Upper lobe of left lung (tissue), 6 donors: ENCODE data around the gene HSD17B10. TPM values are rescaled to one million over a fixed set of nuclear protein-coding genes. Genes with fewer than 3 reads are reported as not detected.

Experiments
- ATAC-seq, 2 donors: fragments of 200-7000 bp; cut with Tn5 transposase; one replicate each; pipeline ENCODE4 v1.9.1; 2022; ENCODE audit warnings: mild to moderate bottlenecking in 2 of 2, moderate library complexity in 2 of 2; ENCODE audit not compliant: low FRiP score in 2 of 2
- DNase-seq, 2 donors: peaks; one replicate each; pipeline ENCODE4 v3.0.0-alpha.2; 2019 to 2020
- H3K27ac ChIP-seq, 4 donors: fragments of 200-600 bp; sonication (generic); one replicate each; pipeline ENCODE4 v1.5.1; 2016 to 2019
- H3K27me3 ChIP-seq, 4 donors: fragments of 200-600 bp; sonication (generic); one replicate each; pipeline ENCODE4 v1.5.1; 2017 to 2019
- H3K36me3 ChIP-seq, 4 donors: fragments of 200-600 bp; sonication (generic); one replicate each; pipeline ENCODE4 v1.5.1; 2016 to 2019
- H3K4me1 ChIP-seq, 4 donors: fragments of 200-600 bp; sonication (generic); one replicate each; pipeline ENCODE4 v1.5.1; 2018 to 2019
- H3K4me3 ChIP-seq, 4 donors: fragments of 200-600 bp; sonication (generic); one replicate each; pipeline ENCODE4 v1.5.1; 2017 to 2019; ENCODE audit warnings: mild to moderate bottlenecking in 2 of 4, moderate library complexity in 1 of 4
- H3K9me3 ChIP-seq, 4 donors: fragments of 200-600 bp; sonication (generic); one replicate each; pipeline ENCODE4 v1.5.1; 2018 to 2019
- EP300 ChIP-seq, 4 donors: sonication (generic); formaldehyde crosslinking; IDR thresholded peaks; one replicate each; pipeline ENCODE4 v1.5.1; 2017; ENCODE audit warnings: antibody characterized with exemption in 4 of 4, control low read depth in 2 of 4
- POLR2A ChIP-seq, 4 donors: fragments of 450-650 bp; IDR thresholded peaks; one replicate each; pipeline ENCODE4 v1.5.1; 2016 to 2017; ENCODE audit warnings: antibody characterized with exemption in 4 of 4, mild to moderate bottlenecking in 2 of 4
- POLR2AphosphoS5 ChIP-seq, 2 donors: sonication (generic); formaldehyde crosslinking; IDR thresholded peaks; one replicate each; pipeline ENCODE4 v1.5.1; 2017; ENCODE audit warnings: antibody characterized with exemption in 2 of 2
- WGBS, 2 donors: methylation state at CpG; one replicate each; pipeline ENCODE4 v1.1.5; 2017 to 2018; 5-methylcytosine and 5-hydroxymethylcytosine counted together
- total RNA-seq, 6 donors: library from RNA; depleted of rRNA in 4 of 6; stranded (reverse); fragments of >200 nt in 4 of 6; gene quantifications; one replicate each; pipeline versions ENCODE4 v1.1.0 to v1.2.1, GENCODE V29; 2016 to 2021
- TF ChIP-seq, protein P1 (sequence below), 6 experiments: fragments of 450-650 bp in 4 of 6; fragments of 200-600 bp in 2 of 6; sonication (generic) in 2 of 6; IDR thresholded peaks; one replicate each; pipeline ENCODE4 v1.5.1; 2016 to 2019; ENCODE audit warnings: antibody characterized with exemption in 6 of 6
- donor health status: DM: no; HTN: no; CAD: no; lungs with moderate emphysema.
- donor health status: DM: no; HTN: yes; CAD: no; lungs with severe emphysema.

The HSD17B10 gene
- total RNA-seq, 6 donors from 2014 or later: 7.3 to 71.3 (median 45.3) TPM

DNA sequence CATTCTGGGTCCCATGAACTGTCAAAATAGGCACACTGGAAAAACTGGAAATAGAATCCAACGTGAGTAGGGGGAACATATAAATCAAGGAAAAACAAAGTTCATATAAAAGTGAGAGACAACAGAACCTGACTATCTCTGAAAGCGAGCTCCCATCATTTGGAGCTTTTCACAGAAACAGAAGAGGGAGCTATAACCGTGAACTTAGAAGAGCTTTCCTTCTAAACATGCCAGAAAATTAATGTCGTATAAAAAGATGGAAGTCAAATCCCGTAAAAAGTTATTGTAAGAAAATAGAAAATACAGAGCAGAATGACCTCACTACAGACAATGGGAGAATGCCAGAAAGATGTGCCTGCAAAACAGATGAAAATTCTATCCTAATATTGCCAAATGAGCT lies 23.9 kb upstream of the HSD17B10 start:
- H3K36me3 ChIP-seq: no peaks in the 10 kb centered on the region
- 37 to 38% methylated on average over 5 of the region's 5 CpGs for WGBS, 2 donors

DNA sequence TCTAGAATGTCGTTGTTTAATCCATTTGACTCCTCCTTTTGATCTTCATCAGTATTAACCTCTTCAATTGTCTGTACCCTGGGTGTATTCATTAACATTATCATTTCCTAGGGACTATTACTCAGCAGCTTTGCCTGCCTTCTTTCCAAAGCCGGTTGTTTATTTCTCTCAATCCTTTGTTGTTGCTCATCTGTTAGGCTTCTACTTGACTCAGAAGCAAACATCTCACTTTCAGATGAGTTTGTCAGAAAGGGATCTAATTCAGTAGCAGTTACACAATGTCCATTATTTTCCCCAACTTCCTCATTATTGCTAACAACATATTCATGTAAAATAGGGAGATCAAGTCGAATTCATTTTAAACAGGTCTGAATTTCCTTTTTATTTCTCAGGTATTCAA lies 22.1 kb upstream of the HSD17B10 start:
- H3K36me3 ChIP-seq: no peaks in the 10 kb centered on the region
- ATAC-seq (no peak), DNase-seq (no peak)
- no peak overlapping the region for H3K27ac ChIP-seq
- H3K9me3 ChIP-seq: no peaks in the 10 kb centered on the region
- 42 to 47% methylated on average over 3 of the region's 3 CpGs for WGBS, 2 donors
- H3K4me1 ChIP-seq: no peaks in the 10 kb centered on the region
- TF ChIP-seq EP300 (IDR thresholded peaks at IDR 0.05) (no peak), POLR2AphosphoS5 (IDR thresholded peaks at IDR 0.05) (no peak), POLR2A (IDR thresholded peaks at IDR 0.05) (no peak)
- TF ChIP-seq, protein P1, sequence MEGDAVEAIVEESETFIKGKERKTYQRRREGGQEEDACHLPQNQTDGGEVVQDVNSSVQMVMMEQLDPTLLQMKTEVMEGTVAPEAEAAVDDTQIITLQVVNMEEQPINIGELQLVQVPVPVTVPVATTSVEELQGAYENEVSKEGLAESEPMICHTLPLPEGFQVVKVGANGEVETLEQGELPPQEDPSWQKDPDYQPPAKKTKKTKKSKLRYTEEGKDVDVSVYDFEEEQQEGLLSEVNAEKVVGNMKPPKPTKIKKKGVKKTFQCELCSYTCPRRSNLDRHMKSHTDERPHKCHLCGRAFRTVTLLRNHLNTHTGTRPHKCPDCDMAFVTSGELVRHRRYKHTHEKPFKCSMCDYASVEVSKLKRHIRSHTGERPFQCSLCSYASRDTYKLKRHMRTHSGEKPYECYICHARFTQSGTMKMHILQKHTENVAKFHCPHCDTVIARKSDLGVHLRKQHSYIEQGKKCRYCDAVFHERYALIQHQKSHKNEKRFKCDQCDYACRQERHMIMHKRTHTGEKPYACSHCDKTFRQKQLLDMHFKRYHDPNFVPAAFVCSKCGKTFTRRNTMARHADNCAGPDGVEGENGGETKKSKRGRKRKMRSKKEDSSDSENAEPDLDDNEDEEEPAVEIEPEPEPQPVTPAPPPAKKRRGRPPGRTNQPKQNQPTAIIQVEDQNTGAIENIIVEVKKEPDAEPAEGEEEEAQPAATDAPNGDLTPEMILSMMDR (IDR thresholded peaks at IDR 0.05): no peak
- no peaks in the 10 kb centered on the region for H3K27me3 ChIP-seq
- no peak overlapping the region for H3K4me3 ChIP-seq

More for the DNA sequence above, 23.9 kb upstream of the HSD17B10 start:
- DNase-seq: no peak
- no peak overlapping the region for H3K27ac ChIP-seq
- H3K27me3 ChIP-seq: no peaks in the 10 kb centered on the region
- no peaks in the 10 kb centered on the region for H3K9me3 ChIP-seq
- no peak overlapping the region for H3K4me3 ChIP-seq
- no peak for TF ChIP-seq EP300 (IDR thresholded peaks at IDR 0.05)
- no peak for ATAC-seq
- no peaks in the 10 kb centered on the region for H3K4me1 ChIP-seq

DNA sequence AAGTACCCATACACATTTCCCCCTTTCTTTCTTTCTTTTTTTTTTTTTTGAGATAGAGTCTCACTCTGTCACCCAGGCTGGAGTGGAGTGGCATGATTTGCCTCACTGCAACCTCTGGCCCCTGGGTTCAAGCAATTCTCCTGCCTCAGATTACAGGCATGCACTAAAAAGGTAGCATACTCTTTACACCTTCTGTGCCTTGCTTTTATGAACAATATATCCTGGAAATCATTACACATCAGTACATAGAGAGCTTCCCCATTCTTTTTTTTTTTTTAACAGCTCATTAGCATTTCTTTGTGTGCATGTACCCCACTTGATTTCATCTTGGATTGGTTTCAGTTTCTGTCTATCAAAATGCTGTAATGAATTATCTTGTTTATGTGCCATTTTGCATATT lies 18.6 kb upstream of the HSD17B10 start:
- no peak for ATAC-seq
- no peak for TF ChIP-seq EP300 (IDR thresholded peaks at IDR 0.05)
- no peak for TF ChIP-seq POLR2AphosphoS5 (IDR thresholded peaks at IDR 0.05)
- TF ChIP-seq, protein P1 (IDR thresholded peaks at IDR 0.05): no peak
- no peak for TF ChIP-seq POLR2A (IDR thresholded peaks at IDR 0.05)
- no peaks in the 10 kb centered on the region for H3K9me3 ChIP-seq

DNA sequence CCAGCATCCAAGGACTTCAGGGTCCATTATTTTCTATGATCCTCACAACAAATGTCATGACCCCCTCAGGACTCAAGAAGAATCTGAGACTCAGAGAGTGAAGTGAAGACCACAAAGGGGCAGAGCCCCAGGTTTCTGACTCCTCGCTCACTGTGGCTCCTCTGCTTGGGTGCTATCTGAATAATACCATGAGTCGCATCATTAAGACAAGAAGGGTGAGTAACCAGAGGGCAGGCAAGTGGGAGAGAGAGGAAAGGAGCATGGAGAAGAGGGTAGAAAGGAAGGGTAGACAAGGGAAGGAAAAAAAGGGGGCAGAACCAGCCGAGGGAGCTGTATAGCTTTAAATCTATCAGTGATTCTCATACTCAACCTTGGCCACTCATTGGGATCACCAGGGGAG lies 15.5 kb upstream of the HSD17B10 start:
- no peak for TF ChIP-seq EP300 (IDR thresholded peaks at IDR 0.05)
- Histone ChIP-seq H3K4me1 (no peaks in the 10 kb centered on the region), H3K9me3 (no peaks in the 10 kb centered on the region), H3K4me3 (no peak overlapping the region), H3K36me3 (no peaks in the 10 kb centered on the region), H3K27ac (no peak overlapping the region), H3K27me3 (no peaks in the 10 kb centered on the region)
- ATAC-seq (no peak), DNase-seq (no peak)
- 83 to 93% methylated on average over 3 of the region's 3 CpGs for WGBS, 2 donors

More for the DNA sequence above, 18.6 kb upstream of the HSD17B10 start:
- no peak overlapping the region for H3K4me3 ChIP-seq
- no peaks in the 10 kb centered on the region for H3K27me3 ChIP-seq
- no peaks in the 10 kb centered on the region for H3K36me3 ChIP-seq
- H3K27ac ChIP-seq: no peak overlapping the region
- DNase-seq: no peak
- no peaks in the 10 kb centered on the region for H3K4me1 ChIP-seq

DNA sequence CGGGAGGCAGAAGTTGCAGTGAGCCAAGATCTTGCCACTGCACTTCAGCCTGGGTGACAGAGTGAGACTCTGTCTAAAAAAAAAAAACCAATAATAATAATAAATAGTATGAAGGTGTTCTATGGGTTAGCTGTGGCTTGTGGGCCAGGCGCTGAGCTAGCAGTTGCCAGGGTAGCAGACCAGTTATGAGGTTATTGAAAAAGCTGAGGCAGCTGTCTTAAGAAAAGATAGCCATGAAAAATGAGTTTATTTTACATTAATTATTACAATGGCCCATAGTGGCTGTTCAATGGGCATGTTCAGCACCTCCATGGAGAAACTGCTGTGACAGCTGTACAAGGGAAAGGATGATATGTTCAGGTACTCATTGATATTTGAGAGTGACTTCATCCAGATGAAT lies 13.3 kb upstream of the HSD17B10 start:
- DNase-seq (no peak), ATAC-seq (no peak)
- Histone ChIP-seq H3K4me1 (no peaks in the 10 kb centered on the region), H3K36me3 (no peaks in the 10 kb centered on the region), H3K27me3 (no peaks in the 10 kb centered on the region), H3K27ac (no peak overlapping the region), H3K9me3 (no peaks in the 10 kb centered on the region), H3K4me3 (no peak overlapping the region)
- WGBS, 2 donors: 91 to 93% methylated on average over 2 of the region's 2 CpGs
- no peak for TF ChIP-seq POLR2AphosphoS5 (IDR thresholded peaks at IDR 0.05)
- TF ChIP-seq, protein P1 (IDR thresholded peaks at IDR 0.05): no peak
- TF ChIP-seq EP300 (IDR thresholded peaks at IDR 0.05): no peak
- TF ChIP-seq POLR2A (IDR thresholded peaks at IDR 0.05): no peak

DNA sequence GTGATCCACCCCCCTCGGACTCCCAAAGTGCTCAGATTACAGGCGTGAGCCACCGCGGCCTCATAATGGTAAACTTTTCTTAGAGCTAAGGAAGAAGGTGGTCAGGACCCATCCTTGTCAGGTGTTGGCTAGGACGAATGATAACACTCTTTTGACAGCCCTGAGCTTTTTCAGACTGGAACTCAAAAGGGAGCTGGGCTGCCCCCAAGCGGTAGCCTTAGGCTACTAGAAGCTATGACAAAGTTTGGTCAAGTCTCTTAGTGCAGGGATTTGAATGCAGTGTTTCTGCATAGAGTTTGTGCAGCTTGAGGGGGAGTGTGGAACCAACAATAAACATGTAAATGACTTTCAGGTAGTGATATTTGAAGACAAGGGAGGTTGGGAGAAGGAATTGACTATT lies 11.8 kb upstream of the HSD17B10 start:
- no peak for TF ChIP-seq POLR2A (IDR thresholded peaks at IDR 0.05)
- TF ChIP-seq, protein P1 (IDR thresholded peaks at IDR 0.05): peak; percentile 13 to 44 (median 40)
- DNase-seq: peak in 1 of 2 donors; percentile 44
- H3K27me3 ChIP-seq: peaks cover 0 to 6% (median 0%) of the 10 kb centered on the region in 4 donors
- peaks cover 0 to 4% (median 2%) of the 10 kb centered on the region in 4 donors for H3K4me1 ChIP-seq
- 22 to 26% methylated on average over 6 of the region's 6 CpGs for WGBS, 2 donors
- no peaks in the 10 kb centered on the region for H3K9me3 ChIP-seq
- H3K36me3 ChIP-seq: no peaks in the 10 kb centered on the region
- H3K27ac ChIP-seq: no peak overlapping the region
- no peak for ATAC-seq
- H3K4me3 ChIP-seq: no peak overlapping the region
